Cardiac septum (tissue), 1 donor: ENCODE data around the gene RPS6KB2. TPM values are rescaled to one million over a fixed set of nuclear protein-coding genes. Genes with fewer than 3 reads are reported as not detected.
A peak's percentile ranks its signal among the peaks of the same experiment; 100 is the strongest.

Experiments
- DNase-seq: peaks from one replicate; pipeline ENCODE4 v3.0.0-alpha.2; 2020; ENCODE audit warnings: low spot score
- intact Hi-C: fragments of 100-400 bp; cut with DNase I; formaldehyde crosslinking; loops from one replicate; pipeline ENCODE4 v1.14.0; 2022
- long read RNA-seq: library from polyadenylated mRNA; unstranded; transcript quantifications from one replicate; pipeline ENCODE4 v2.0.0, GENCODE V29; 2021
- total RNA-seq: library from RNA; stranded (reverse); fragmentation: NEBNext Ultra II Directional; extraction: Animal tissue kit (Norgen Biotek cat#: 25700); gene quantifications from one replicate; pipeline ENCODE4 v1.2.1, GENCODE V29; 2021
- donor health status: DM: no; HTN: no; CAD: no.

RPS6KB2 gene
- total RNA-seq = 23.2 TPM
- long read RNA-seq, transcript RPS6KB2-201 (15 exons, 1,733 nt) = major isoform, 23 of 46 reads
- long read RNA-seq, partial matches to known transcripts = 8 of 46 reads
- long read RNA-seq, other reads (novel, unspliced or antisense) = 15 of 46 reads

DNA sequence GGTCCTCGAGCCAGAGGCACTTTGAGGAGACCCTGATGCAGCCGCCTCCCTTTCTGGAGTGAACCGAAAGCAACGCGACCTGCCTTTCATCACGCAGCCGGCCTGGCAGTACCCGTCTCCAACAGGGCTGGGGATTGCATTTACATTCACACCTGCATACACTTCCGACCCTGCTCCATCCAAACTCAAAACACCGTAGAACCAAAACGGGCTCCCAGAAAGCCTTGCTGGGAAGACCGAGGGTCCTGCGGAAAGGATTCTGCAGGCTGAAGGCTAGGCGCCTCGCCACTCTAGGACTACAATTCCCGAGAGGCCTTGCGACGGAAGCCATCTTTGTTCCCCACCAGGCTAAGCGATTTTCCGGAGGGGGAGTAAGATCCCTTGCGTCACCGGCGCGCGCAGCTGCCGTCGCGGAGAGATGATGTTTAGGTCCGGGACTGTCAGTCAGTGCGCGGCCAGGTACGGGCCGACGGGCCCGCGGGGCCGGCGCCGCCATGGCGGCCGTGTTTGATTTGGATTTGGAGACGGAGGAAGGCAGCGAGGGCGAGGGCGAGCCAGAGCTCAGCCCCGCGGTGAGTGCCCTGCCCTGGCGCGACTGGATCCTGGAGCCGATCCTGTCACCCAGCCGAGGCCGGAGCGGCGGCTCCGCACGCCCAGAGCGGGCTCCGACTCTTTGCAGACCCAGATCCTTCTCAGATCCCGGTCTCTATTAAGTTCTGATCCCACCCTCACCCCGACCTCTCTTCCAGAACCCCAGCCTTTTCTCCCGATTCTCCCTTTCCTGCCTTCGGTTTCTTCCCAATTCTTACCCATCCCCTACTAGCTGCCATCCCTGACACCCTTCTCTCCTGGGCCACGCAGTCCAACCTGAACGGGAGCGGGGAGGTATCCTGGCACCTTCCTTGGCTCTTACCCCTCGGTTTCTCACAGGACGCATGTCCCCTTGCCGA, at the start of gene RPS6KB2:
RPS6KB2 (plus strand) TSS at position 443 of the 950 bp plus-strand sequence; CDS start at position 495, 52 bp downstream.
- intact Hi-C loops = loop anchor here (2.0 to 5.0 kb wide), 2 partner anchors 36 to 40 kb away; partner anchors contain the start of genes RAD9A and TMEM134
- DNase-seq = peak; percentile 99

- DNase-seq = no peak
- intact Hi-C loops = no loop called here
These were observed 49.8 kb upstream of the RPS6KB2 start for GRCh38 chr11:67378544-67378943.

- no peak for DNase-seq
- intact Hi-C loops = loop anchor here (5.0 kb wide), 2 partner anchors 32 to 117 kb away; no protein-coding TSS in a partner anchor
These were observed 48.9 kb upstream of the RPS6KB2 start for GRCh38 chr11:67379061-67380058.

DNA sequence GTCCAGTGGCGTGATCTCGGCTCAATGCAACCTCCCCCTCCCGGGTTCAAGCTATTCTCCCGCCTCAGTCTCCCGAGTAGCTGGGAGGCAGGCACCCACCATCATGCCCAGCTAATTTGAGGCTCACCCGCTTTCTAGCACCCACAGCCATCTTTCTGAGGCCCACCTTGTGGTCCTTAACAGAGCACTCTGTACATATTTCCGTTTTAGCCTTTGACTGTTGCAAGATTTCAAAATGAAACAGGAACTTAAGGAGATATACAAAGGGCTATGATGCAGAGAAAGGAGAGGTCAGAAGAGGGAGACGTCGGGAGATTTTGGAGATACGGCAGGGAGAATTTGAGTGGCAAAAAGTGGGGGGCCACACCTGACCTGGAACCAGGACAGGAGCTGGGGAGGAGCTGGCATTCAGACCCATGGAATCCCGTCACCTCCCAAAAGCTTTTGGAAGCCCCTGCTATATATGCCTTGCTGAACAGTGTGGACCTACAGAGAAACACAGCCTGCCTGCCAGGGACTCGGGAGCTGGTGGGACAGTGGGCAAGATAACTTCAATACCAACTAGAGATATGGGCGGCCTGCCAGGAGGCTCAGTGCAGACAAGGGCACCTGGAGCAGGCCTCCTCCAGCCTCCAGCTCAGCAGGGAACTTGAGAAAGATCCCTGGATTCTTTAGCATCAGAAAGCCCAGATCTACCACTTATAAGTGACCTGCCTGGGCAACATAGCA, 46.9 kb upstream of the RPS6KB2 start:
- no peak for DNase-seq
- intact Hi-C loops = loop anchor here (5.0 kb wide), 2 partner anchors 34 to 119 kb away; no protein-coding TSS in a partner anchor

- DNase-seq = peak; percentile 94
- intact Hi-C loops = loop anchor here (1.0 to 5.0 kb wide), 3 partner anchors 26 to 120 kb away; no protein-coding TSS in a partner anchor
These were observed 45.8 kb upstream of the RPS6KB2 start for GRCh38 chr11:67382276-67383136.

DNA sequence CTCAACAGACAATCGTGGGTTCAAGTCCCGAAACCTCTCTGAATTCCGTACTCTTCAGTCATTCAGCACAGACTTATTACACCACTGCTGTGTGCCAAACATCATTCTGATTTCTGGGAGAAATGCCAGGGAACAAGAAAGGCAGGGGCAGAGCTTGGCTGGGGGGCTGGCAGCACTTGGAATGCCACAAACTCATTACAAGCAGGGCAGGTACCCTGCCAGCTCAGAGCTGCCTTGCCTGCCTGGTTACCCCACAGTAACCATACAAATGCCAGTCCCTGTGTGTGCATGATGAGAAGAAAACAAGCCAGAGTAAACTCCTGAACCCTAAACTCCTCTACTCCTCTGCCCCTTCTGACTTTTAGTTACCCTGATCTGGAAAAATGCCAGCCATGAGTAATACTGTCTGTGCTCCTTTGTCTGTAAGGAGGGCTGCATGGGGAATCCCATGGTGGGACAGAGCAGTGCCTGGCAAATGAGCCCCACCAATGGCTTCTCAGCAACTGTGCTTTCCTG, 43.4 kb upstream of the RPS6KB2 start:
- intact Hi-C loops = loop anchor here (5.0 kb wide), 2 partner anchors 38 to 123 kb away; no protein-coding TSS in a partner anchor

GRCh38 chr11:67387069-67387468, 41.2 kb upstream of the RPS6KB2 start:
- DNase-seq = no peak
- intact Hi-C loops = no loop called here

More for the DNA sequence above, 43.4 kb upstream of the RPS6KB2 start:
- DNase-seq = no peak

GRCh38 chr11:67387518-67387917, 40.8 kb upstream of the RPS6KB2 start:
- intact Hi-C loops = no loop called here
- no peak for DNase-seq

DNA sequence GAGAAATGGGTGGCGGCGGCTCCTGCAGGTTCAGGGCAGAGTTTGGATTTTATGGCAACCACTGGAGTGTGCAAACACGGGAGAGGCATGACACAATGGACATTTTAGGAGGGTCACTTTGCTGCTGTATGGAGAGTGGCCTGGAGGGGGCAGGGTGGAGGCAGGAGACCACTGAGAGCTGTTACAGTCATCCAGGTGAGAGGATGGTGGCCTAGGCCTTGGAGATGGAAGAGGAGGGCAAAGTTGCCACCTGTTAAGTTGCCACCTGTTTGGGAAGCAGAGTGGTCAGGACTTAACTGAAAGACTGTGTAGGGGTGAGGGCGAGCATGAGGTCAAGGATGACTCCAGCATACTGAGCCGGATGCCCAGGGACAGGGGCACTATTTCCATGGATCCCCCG, 38.8 kb upstream of the RPS6KB2 start:
- no peak for DNase-seq
- intact Hi-C loops = no loop called here

- DNase-seq = no peak
- intact Hi-C loops = loop anchor here (2.0 to 5.0 kb wide), 3 partner anchors 36 to 116 kb away; partner anchors contain the start of genes RPS6KB2 and TMEM134
These were observed 37.4 kb upstream of the RPS6KB2 start for GRCh38 chr11:67390947-67391303.

- peak; percentile 98 for DNase-seq
- intact Hi-C loops = loop anchor here (2.0 to 5.0 kb wide), 3 partner anchors 36 to 115 kb away; partner anchors contain the start of genes RPS6KB2 and TMEM134
These were observed 36.8 kb upstream of the RPS6KB2 start, which contains the start of gene RAD9A for GRCh38 chr11:67391304-67392182. Gene RAD9A (plus strand): TSS chr11:67391986. CDS start chr11:67392045, 59 bp downstream.

DNA sequence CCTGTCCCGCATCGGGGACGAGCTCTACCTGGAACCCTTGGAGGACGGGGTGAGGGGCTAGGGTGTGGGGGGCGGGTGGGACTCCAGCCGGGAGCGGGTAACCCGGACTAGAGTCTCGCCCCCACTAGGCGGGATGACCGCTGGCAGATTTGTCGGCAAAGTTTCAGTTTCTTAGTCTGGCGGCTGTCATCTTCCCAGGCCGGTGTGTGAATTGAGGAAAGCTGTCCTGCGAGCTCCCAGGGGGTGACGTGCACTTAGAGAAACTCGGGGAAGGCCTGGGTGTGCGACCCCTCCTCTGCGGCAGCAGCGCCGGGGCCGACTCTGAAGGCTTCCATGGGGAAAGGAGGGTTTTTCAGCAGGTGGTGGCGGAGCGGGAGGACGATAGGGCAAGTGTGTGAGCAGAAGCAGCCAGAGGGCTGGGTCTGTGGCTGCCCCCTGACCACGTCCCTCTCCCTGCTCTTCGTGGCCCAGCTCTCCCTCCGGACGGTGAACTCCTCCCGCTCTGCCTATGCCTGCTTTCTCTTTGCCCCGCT, 36.0 kb upstream of the RPS6KB2 start:
- no peak for DNase-seq
- intact Hi-C loops = loop anchor here (5.0 kb wide), 1 partner anchor 35 kb away; the partner anchor contains the start of gene RPS6KB2

DNA sequence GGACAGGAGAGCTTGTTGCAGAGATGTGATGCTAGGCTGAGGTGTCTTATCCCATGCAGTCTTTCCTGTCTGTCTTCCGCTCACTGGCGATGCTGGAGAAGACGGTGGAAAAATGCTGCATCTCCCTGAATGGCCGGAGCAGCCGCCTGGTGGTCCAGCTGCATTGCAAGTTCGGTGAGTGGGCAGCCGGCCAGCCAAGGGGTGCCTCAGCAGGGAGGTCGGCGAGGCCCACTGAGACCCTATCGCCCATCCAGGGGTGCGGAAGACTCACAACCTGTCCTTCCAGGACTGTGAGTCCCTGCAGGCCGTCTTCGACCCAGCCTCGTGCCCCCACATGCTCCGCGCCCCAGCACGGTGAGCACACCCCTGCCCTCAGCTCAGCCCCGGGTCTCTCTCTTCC, 34.9 kb upstream of the RPS6KB2 start:
- intact Hi-C loops = loop anchor here (5.0 kb wide), 1 partner anchor 34 kb away; the partner anchor contains the start of gene RPS6KB2
- DNase-seq = no peak

GRCh38 chr11:67393990-67394389, 34.3 kb upstream of the RPS6KB2 start:
- DNase-seq = no peak
- intact Hi-C loops = loop anchor here (5.0 kb wide), 1 partner anchor 33 kb away; the partner anchor contains the start of gene RPS6KB2

- DNase-seq = no peak
- intact Hi-C loops = no loop called here
These were observed 32.6 kb upstream of the RPS6KB2 start for GRCh38 chr11:67395555-67396258.
